Left lung (tissue), 10 donors: Measurements from ENCODE around the gene C2orf49. TPM values are rescaled to one million over a fixed set of nuclear protein-coding genes. Genes with fewer than 3 reads are reported as not detected.

Experiments used
- ATAC-seq: fragments of 200-7000 bp; cut with Tn5 transposase; one replicate; pipeline ENCODE4 v1.9.1; 2020; ENCODE audit warnings: moderate library complexity
- DNase-seq, 4 donors: peaks; one replicate each; pipeline ENCODE4 v3.0.0-alpha.2; 2013 to 2020
- H3K27ac ChIP-seq, 2 donors: fragments of 200-600 bp; sonication (generic) in 1 of 2; one replicate each; pipeline versions ENCODE4 v1.5.0 to v1.8.0; 2020 to 2021
- H3K27me3 ChIP-seq, 2 donors: fragments of 200-600 bp; sonication (generic) in 1 of 2; one replicate each; pipeline versions ENCODE4 v1.5.0 to v1.8.0; 2020 to 2021
- H3K36me3 ChIP-seq, 2 donors: fragments of 200-600 bp; sonication (generic) in 1 of 2; one replicate each; pipeline versions ENCODE4 v1.5.0 to v1.8.0; 2020 to 2021
- H3K4me1 ChIP-seq, 2 donors: fragments of 200-600 bp; one replicate each; pipeline ENCODE4 v1.8.0; 2021
- H3K4me3 ChIP-seq, 2 donors: fragments of 200-600 bp; sonication (generic) in 1 of 2; one replicate each; pipeline versions ENCODE4 v1.5.0 to v1.8.0; 2020 to 2021; ENCODE audit warnings: mild to moderate bottlenecking in 1 of 2
- H3K9me3 ChIP-seq, 2 donors: fragments of 200-600 bp; sonication (generic) in 1 of 2; one replicate each; pipeline versions ENCODE4 v1.5.0 to v1.8.0; 2020 to 2021
- intact Hi-C, 2 donors: fragments of 100-400 bp; cut with DNase I; formaldehyde crosslinking; loops; one replicate each; pipeline versions ENCODE4 v1.11.2 to v1.14.2; 2022
- polyA plus RNA-seq, 6 donors: library from polyadenylated mRNA; unstranded; fragments of 120-200 nt; gene quantifications; one replicate each; pipeline ENCODE4 v1.2.1, GENCODE V29; 2013; ENCODE audit not compliant: insufficient read length in 6 of 6
- total RNA-seq, 2 donors: library from RNA; stranded (reverse); fragmentation: NEBNext Ultra II Directional; extraction: Animal tissue kit (Norgen Biotek cat#: 25700); gene quantifications; one replicate each; pipeline ENCODE4 v1.2.1, GENCODE V29; 2021
- TF ChIP-seq, protein P1 (sequence below), 2 donors: fragments of 200-600 bp; sonication (generic) in 1 of 2; IDR thresholded peaks; one replicate each; pipeline versions ENCODE4 v1.5.0 to v1.8.0; 2021; ENCODE audit warnings: antibody characterized with exemption in 2 of 2
- donor health status: DM: no; HTN: yes; CAD: no.
- donor health status: DM: no; HTN: no; CAD: no.

Gene C2orf49
- total and polyA plus RNA-seq, 8 donors: 15.7 to 29.8 (median 25.3) TPM

DNA sequence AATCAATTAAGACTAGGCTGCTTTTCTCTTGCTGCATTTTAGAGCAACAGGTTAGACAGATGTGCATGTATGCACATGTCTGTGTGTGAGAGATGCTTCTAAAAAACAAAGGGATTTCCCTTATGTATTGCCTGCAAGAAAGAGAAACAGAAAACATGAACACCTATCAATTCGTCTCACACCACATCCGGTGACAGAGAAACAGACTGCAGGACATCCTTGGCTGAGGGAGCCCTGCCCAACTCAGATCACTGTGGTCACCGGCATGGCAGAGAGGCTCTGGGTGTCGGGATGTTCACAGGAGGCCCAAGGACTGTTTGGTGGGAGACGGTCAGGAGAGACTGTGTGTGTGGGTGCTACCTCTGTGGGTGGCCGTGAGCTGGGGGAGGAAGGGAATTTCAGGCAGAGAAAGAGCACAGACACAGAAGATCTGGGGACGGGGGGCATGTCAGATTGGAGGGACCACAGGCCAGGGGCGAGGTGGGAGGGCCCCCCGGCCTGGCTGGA, 36.6 kb downstream of the C2orf49 start:
- H3K27ac ChIP-seq: no peak overlapping the region
- no peaks in the 10 kb centered on the region for H3K36me3 ChIP-seq
- H3K9me3 ChIP-seq: no peaks in the 10 kb centered on the region
- H3K4me1 ChIP-seq: peaks cover 7 to 10% of the 10 kb centered on the region in 2 donors
- peaks cover 0 to 9% of the 10 kb centered on the region in 2 donors for H3K27me3 ChIP-seq
- intact Hi-C loops: no loop called here
- ATAC-seq (no peak), DNase-seq (no peak)
- TF ChIP-seq, protein P1, sequence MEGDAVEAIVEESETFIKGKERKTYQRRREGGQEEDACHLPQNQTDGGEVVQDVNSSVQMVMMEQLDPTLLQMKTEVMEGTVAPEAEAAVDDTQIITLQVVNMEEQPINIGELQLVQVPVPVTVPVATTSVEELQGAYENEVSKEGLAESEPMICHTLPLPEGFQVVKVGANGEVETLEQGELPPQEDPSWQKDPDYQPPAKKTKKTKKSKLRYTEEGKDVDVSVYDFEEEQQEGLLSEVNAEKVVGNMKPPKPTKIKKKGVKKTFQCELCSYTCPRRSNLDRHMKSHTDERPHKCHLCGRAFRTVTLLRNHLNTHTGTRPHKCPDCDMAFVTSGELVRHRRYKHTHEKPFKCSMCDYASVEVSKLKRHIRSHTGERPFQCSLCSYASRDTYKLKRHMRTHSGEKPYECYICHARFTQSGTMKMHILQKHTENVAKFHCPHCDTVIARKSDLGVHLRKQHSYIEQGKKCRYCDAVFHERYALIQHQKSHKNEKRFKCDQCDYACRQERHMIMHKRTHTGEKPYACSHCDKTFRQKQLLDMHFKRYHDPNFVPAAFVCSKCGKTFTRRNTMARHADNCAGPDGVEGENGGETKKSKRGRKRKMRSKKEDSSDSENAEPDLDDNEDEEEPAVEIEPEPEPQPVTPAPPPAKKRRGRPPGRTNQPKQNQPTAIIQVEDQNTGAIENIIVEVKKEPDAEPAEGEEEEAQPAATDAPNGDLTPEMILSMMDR (IDR thresholded peaks at IDR 0.05): no peak
- H3K4me3 ChIP-seq: no peak overlapping the region

DNA sequence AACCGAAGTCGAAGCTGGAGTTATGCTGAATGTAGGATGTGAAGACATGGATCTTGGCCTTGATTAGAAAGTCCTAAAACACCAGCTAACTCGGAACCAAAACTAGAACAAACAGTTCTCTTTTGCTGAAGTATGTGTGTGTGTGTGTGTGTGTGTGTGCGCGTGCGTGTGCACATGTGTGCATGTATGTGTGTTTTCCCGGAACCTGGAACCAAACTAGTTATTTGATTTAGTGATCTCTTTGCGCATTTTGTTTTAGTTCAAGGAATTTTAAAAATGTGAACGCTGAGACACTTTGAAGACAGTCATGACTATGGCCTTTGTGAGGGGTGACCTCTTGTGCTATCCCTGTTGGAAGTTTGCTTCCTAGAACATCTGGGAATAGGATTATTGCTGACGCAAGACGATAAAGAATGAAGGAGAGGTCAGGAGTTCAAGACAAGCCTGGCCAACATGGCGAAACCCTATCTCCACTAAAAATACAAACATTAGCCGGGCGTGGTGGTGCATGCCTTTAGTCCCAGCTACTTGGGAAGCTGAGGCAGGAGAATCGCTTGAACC, 37.7 kb downstream of the C2orf49 start:
- no peak for DNase-seq
- no peak for ATAC-seq
- Histone ChIP-seq H3K4me3 (no peak overlapping the region), H3K36me3 (no peaks in the 10 kb centered on the region), H3K9me3 (no peaks in the 10 kb centered on the region), H3K27ac (peak overlapping the region in 1 of 2 donors; percentile 26), H3K27me3 (peaks cover 0 to 9% of the 10 kb centered on the region in 2 donors), H3K4me1 (peaks cover 7 to 10% of the 10 kb centered on the region in 2 donors)
- intact Hi-C loops: no loop called here
- TF ChIP-seq, protein P1 (IDR thresholded peaks at IDR 0.05): no peak

DNA sequence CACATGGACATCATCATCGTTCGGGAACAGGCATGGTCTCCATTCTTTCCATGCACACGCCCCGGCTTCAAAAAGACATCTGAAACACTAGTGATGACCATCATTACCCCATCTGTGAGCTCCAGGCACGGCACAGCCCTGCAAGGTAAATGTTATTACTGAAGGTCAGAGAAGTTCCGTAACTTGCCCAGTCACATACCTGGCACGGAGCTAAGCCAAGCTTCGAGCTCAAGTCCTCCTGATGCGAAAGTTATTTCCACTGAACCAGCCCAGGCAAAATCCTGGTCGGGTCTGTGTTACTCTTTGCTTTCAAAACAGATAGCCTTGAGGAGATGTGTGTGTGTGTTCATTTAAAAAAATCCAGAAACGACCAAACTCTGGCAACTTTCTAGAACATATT, 38.7 kb downstream of the C2orf49 start:
- H3K4me3 ChIP-seq: no peak overlapping the region
- peaks cover 7 to 14% of the 10 kb centered on the region in 2 donors for H3K4me1 ChIP-seq
- intact Hi-C loops: no loop called here
- no peak overlapping the region for H3K27ac ChIP-seq
- no peaks in the 10 kb centered on the region for H3K9me3 ChIP-seq
- ATAC-seq (no peak), DNase-seq (no peak)
- H3K36me3 ChIP-seq: no peaks in the 10 kb centered on the region
- TF ChIP-seq, protein P1 (IDR thresholded peaks at IDR 0.05): no peak
- H3K27me3 ChIP-seq: peaks cover 0 to 9% of the 10 kb centered on the region in 2 donors

DNA sequence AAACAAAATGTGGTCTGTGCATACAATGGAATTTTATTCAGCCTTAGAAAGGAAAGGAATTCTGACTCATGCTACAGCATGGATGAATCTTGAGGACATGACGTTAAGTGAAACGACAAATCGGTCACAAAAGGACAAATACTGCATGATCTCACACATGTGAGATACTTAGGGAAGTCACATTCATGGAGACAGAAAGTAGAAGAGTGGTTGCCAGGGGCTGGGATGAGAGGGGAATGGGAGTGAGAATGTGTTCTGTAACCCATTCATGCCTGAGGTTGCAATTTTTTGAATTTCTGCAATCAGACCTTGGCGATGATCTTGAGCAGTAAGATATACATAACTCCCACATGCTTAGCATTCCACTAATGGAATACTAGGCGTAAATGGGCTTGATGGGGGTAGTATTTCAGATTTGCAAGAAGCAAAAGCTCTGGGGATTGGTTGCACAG, 39.5 kb downstream of the C2orf49 start:
- TF ChIP-seq, protein P1 (IDR thresholded peaks at IDR 0.05): no peak
- Histone ChIP-seq H3K4me1 (peaks cover 7 to 14% of the 10 kb centered on the region in 2 donors), H3K4me3 (no peak overlapping the region), H3K9me3 (no peaks in the 10 kb centered on the region), H3K27ac (no peak overlapping the region), H3K27me3 (peaks cover 0 to 9% of the 10 kb centered on the region in 2 donors), H3K36me3 (no peaks in the 10 kb centered on the region)
- no peak for ATAC-seq
- intact Hi-C loops: no loop called here
- DNase-seq: no peak

DNA sequence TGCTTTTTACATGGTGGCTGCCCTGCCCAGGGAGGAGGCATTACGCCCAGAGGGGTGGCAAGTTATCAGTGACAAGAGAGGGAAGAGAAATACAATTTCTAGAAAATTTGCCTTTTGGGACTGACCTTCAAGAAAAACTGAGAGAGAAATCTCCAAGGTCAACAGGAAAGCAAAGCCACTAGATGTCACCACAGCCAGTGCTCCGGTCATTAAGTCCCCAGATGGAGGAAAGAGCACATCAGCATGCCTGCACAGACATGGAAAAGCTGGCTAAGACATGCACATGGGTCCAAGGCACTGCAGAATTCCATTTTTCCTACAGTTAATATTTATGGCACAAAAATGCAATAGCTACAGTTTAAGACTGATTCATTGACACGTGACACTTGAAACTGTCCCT, 40.5 kb downstream of the C2orf49 start:
- ATAC-seq (no peak), DNase-seq (no peak)
- Histone ChIP-seq H3K4me1 (peaks cover 7 to 14% of the 10 kb centered on the region in 2 donors), H3K4me3 (no peak overlapping the region), H3K9me3 (no peaks in the 10 kb centered on the region), H3K27me3 (peaks cover 0 to 9% of the 10 kb centered on the region in 2 donors), H3K27ac (no peak overlapping the region), H3K36me3 (no peaks in the 10 kb centered on the region)
- TF ChIP-seq, protein P1 (IDR thresholded peaks at IDR 0.05): no peak
- intact Hi-C loops: no loop called here
